Measurements from ENCODE around the gene CCDC137. TPM values are rescaled to one million over a fixed set of nuclear protein-coding genes. Genes with fewer than 3 reads are reported as not detected.

CCDC137 gene
- total and polyA plus RNA-seq, 2 donors: 4.3 to 15.9 TPM

DNA sequence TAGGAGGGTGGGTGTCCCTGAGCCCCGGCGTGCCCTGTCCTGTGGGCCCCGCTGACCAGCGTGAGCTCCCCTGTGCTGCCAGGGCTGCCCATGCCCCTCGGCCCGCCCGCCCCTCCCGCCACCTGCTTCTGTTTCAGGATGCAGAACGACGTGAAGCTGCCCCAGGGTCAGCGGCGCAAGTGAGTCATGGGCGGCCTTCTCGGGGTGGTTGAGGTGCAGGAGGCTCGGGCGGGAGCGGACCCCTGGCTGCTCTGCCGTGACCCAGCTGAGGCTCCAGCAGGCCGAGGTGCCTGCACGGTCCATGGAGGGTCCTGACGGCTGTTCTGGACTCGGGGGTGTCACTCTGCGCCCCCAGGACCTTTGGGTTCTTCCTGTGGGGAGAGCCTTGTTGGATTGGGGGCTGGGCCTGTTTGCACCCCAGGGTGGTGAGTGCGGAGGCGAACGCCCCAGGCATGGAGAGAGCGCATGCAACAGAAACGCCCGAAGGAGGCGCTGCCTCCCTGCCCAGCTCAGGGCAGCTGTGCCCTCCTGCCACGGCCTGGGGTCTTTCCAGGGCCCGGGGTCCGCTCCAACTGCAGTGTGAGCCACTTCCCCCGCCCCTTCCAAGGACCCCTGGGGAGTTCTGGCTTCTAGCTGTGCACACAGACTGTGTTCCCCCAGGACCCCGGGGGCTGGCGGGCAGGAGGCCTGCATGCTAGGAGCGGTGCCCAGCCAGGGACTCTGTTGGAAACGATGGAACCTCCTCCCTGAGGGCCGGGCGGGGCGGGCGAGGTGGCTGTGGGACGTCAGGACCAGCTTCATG is 49.5 kb downstream of the CCDC137 start:
- Histone ChIP-seq H3K4me3 (ENCODE audit: low read depth, low read length) (no peak overlapping the region), H3K4me1 (ENCODE audit: insufficient read depth) (no peaks in the 10 kb centered on the region), H3K27ac (ENCODE audit: low read depth) (no peak overlapping the region), H3K36me3 (ENCODE audit: insufficient read depth) (no peaks in the 10 kb centered on the region)
- WGBS: 91% methylated on average over 43 of the region's 43 CpGs
- DNase-seq (ENCODE audit: extremely low spot score): no peak

GRCh38 chr17:81716674-81716996 is 50.1 kb downstream of the CCDC137 start:
- Histone ChIP-seq H3K4me1 (ENCODE audit: insufficient read depth) (no peaks in the 10 kb centered on the region), H3K36me3 (ENCODE audit: insufficient read depth) (no peaks in the 10 kb centered on the region), H3K27ac (ENCODE audit: low read depth) (no peak overlapping the region), H3K4me3 (ENCODE audit: low read depth, low read length) (no peak overlapping the region)
- WGBS: 92% methylated on average over 12 of the region's 12 CpGs
- DNase-seq (ENCODE audit: extremely low spot score): no peak

GRCh38 chr17:81717049-81717765 is 50.7 kb downstream of the CCDC137 start:
- Histone ChIP-seq H3K36me3 (ENCODE audit: insufficient read depth) (no peaks in the 10 kb centered on the region), H3K4me3 (ENCODE audit: low read depth, low read length) (no peak overlapping the region), H3K4me1 (ENCODE audit: insufficient read depth) (no peaks in the 10 kb centered on the region), H3K27ac (ENCODE audit: low read depth) (no peak overlapping the region)
- 96% methylated on average over 25 of the region's 25 CpGs for WGBS
- DNase-seq (ENCODE audit: extremely low spot score): no peak

GRCh38 chr17:81717766-81718089 is 51.2 kb downstream of the CCDC137 start:
- WGBS: 95% methylated on average over 9 of the region's 9 CpGs
- DNase-seq (ENCODE audit: extremely low spot score): no peak
- H3K4me3 ChIP-seq (ENCODE audit: low read depth, low read length): no peak overlapping the region
- H3K27ac ChIP-seq (ENCODE audit: low read depth): no peak overlapping the region
- no peaks in the 10 kb centered on the region for H3K36me3 ChIP-seq (ENCODE audit: insufficient read depth)
- no peaks in the 10 kb centered on the region for H3K4me1 ChIP-seq (ENCODE audit: insufficient read depth)

DNA sequence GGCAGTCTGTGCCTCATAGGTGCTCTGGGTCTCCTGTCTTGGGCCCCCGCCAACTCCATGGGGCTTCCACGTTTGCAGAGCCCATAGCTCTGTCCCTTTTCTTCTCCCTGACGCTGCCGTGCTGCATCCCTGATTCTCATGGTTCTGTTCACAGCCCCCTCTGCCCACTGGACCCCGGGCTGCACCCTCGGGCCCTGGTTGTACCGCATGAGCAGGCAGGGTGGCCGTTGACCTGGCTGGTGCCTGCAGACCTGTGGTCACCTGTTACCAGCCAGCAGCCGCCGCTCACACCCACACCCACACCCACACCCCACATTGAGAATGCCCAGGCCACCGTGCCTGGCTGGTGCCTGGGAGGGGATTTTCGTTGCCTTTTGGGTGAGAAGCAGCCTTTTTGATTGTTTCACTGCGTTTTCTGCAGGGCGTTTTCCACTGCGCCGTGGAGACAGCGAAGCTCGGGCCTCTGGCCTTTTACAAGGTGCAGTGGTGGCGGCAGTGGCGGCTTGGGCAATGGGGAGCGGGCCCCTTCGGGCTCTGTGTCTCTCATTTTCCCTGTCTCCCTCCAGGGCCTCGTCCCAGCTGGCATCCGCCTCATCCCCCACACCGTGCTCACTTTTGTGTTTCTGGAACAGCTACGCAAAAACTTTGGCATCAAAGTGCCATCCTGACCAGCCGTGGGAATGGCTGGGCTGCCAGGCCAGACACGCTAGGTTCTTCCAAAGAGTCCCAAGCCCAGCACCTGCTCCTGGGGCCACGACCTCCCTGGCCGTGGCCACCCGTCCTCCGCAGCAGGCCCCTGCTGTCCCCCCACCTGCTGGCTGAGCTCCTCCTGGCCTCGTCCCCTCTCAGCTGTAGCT is 53.1 kb downstream of the CCDC137 start:
- no peak for DNase-seq (ENCODE audit: extremely low spot score)
- Histone ChIP-seq H3K36me3 (ENCODE audit: insufficient read depth) (no peaks in the 10 kb centered on the region), H3K4me3 (ENCODE audit: low read depth, low read length) (no peak overlapping the region), H3K4me1 (ENCODE audit: insufficient read depth) (no peaks in the 10 kb centered on the region), H3K27ac (ENCODE audit: low read depth) (no peak overlapping the region)
- 91% methylated on average over 32 of the region's 33 CpGs for WGBS

- H3K4me1 ChIP-seq (ENCODE audit: insufficient read depth): no peaks in the 10 kb centered on the region
- 84% methylated on average over 33 of the region's 33 CpGs for WGBS
- no peak overlapping the region for H3K27ac ChIP-seq (ENCODE audit: low read depth)
- H3K4me3 ChIP-seq (ENCODE audit: low read depth, low read length): no peak overlapping the region
- no peak for DNase-seq (ENCODE audit: extremely low spot score)
- H3K36me3 ChIP-seq (ENCODE audit: insufficient read depth): no peaks in the 10 kb centered on the region
Measured at GRCh38 chr17:81720267-81721071, 53.9 kb downstream of the CCDC137 start.

GRCh38 chr17:81722184-81723120 is 55.9 kb downstream of the CCDC137 start:
- peak overlapping the region; percentile 47 for H3K27ac ChIP-seq (ENCODE audit: low read depth)
- DNase-seq (ENCODE audit: extremely low spot score): no peak
- 58% methylated on average over 10 of the region's 10 CpGs for WGBS
- H3K36me3 ChIP-seq (ENCODE audit: insufficient read depth): no peaks in the 10 kb centered on the region
- H3K4me3 ChIP-seq (ENCODE audit: low read depth, low read length): no peak overlapping the region
- no peaks in the 10 kb centered on the region for H3K4me1 ChIP-seq (ENCODE audit: insufficient read depth)

Small RNAs within 50 kb of the gene (small RNA-seq; reads per million reads assigned to genes)
- not detected for gene MIR6786

Other genes with a start within 250 kb of the CCDC137 start
- gene ACTG1, start 153.9 kb upstream of the CCDC137 start, total RNA-seq: 2,267 TPM
- 2,840 TPM for gene ACTG1, start 153.9 kb upstream of the CCDC137 start, polyA plus RNA-seq
- 0.69 TPM for gene FSCN2, start 138.4 kb upstream of the CCDC137 start, total RNA-seq
- 0.43 TPM for gene FSCN2, start 138.4 kb upstream of the CCDC137 start, polyA plus RNA-seq
- gene FAAP100, start 114.4 kb upstream of the CCDC137 start, total RNA-seq: 14.0 TPM
- gene FAAP100, start 114.4 kb upstream of the CCDC137 start, polyA plus RNA-seq: 21.0 TPM
- 36.5 TPM for gene NPLOC4, start 29.6 kb upstream of the CCDC137 start, total RNA-seq
- gene NPLOC4, start 29.6 kb upstream of the CCDC137 start, polyA plus RNA-seq: 45.3 TPM
- 1.2 TPM for gene TSPAN10, start 29.5 kb upstream of the CCDC137 start, total RNA-seq
- 0.65 TPM for gene TSPAN10, start 29.5 kb upstream of the CCDC137 start, polyA plus RNA-seq
- not detected for gene PDE6G, start 10.2 kb upstream of the CCDC137 start, total RNA-seq
- 1.2 TPM for gene PDE6G, start 10.2 kb upstream of the CCDC137 start, polyA plus RNA-seq
- 7.5 TPM for gene OXLD1, start 132 bp upstream of the CCDC137 start, total RNA-seq
- gene OXLD1, start 132 bp upstream of the CCDC137 start, polyA plus RNA-seq: 47.9 TPM
- 19.7 TPM for gene ARL16, start 17.1 kb downstream of the CCDC137 start, total RNA-seq
- gene ARL16, start 17.1 kb downstream of the CCDC137 start, polyA plus RNA-seq: 47.0 TPM
- 36.1 TPM for gene HGS, start 17.3 kb downstream of the CCDC137 start, total RNA-seq
- 92.7 TPM for gene HGS, start 17.3 kb downstream of the CCDC137 start, polyA plus RNA-seq
- 3.3 TPM for gene MRPL12, start 36.6 kb downstream of the CCDC137 start, total RNA-seq
- gene MRPL12, start 36.6 kb downstream of the CCDC137 start, polyA plus RNA-seq: 81.3 TPM
- 5.7 TPM for gene SLC25A10, start 45.5 kb downstream of the CCDC137 start, total RNA-seq
- gene SLC25A10, start 45.5 kb downstream of the CCDC137 start, polyA plus RNA-seq: 12.6 TPM
- not detected for gene GCGR, start 137.4 kb downstream of the CCDC137 start, total RNA-seq
- gene GCGR, start 137.4 kb downstream of the CCDC137 start, polyA plus RNA-seq: 0.16 TPM
- 43.8 TPM for gene MCRIP1, start 166.6 kb downstream of the CCDC137 start, total RNA-seq
- gene MCRIP1, start 166.6 kb downstream of the CCDC137 start, polyA plus RNA-seq: 190 TPM
- not detected for gene PPP1R27, start 168.3 kb downstream of the CCDC137 start, total RNA-seq
- not detected for gene PPP1R27, start 168.3 kb downstream of the CCDC137 start, polyA plus RNA-seq
- gene P4HB, start 193.8 kb downstream of the CCDC137 start, total RNA-seq: 262 TPM
- 367 TPM for gene P4HB, start 193.8 kb downstream of the CCDC137 start, polyA plus RNA-seq
- 31.0 TPM for gene ARHGDIA, start 204.6 kb downstream of the CCDC137 start, total RNA-seq
- 277 TPM for gene ARHGDIA, start 204.6 kb downstream of the CCDC137 start, polyA plus RNA-seq
- gene ALYREF, start 224.8 kb downstream of the CCDC137 start, total RNA-seq: 51.3 TPM
- gene ALYREF, start 224.8 kb downstream of the CCDC137 start, polyA plus RNA-seq: 47.6 TPM
- gene ANAPC11, start 225.0 kb downstream of the CCDC137 start, total RNA-seq: 51.6 TPM
- gene ANAPC11, start 225.0 kb downstream of the CCDC137 start, polyA plus RNA-seq: 245 TPM
- gene NPB, start 235.5 kb downstream of the CCDC137 start, total RNA-seq: 0.69 TPM
- 0.85 TPM for gene NPB, start 235.5 kb downstream of the CCDC137 start, polyA plus RNA-seq
- gene PCYT2, start 244.7 kb downstream of the CCDC137 start, total RNA-seq: 9.8 TPM
- 36.0 TPM for gene PCYT2, start 244.7 kb downstream of the CCDC137 start, polyA plus RNA-seq

Measured in urinary bladder (tissue), 4 donors.